ENCODE results near the gene DFFB.

DFFB gene

GRCh38 chr1:3894626-3895278 lies 37.5 kb downstream of the DFFB start:
- H3K4me3 ChIP-seq (ENCODE audit: low read length) = no peak overlapping the region
- no peak for DNase-seq (ENCODE audit: low read depth)
- no peak for TF ChIP-seq CTCF (conservative IDR thresholded peaks at IDR 0.05; ENCODE audit: low read depth, low read length)

GRCh38 chr1:3895279-3895950 lies 38.1 kb downstream of the DFFB start:
- DNase-seq (ENCODE audit: low read depth) = no peak
- no peak for TF ChIP-seq CTCF (conservative IDR thresholded peaks at IDR 0.05; ENCODE audit: low read depth, low read length)
- no peak overlapping the region for H3K4me3 ChIP-seq (ENCODE audit: low read length)

GRCh38 chr1:3895951-3896325 lies 38.7 kb downstream of the DFFB start:
- no peak for TF ChIP-seq CTCF (conservative IDR thresholded peaks at IDR 0.05; ENCODE audit: low read depth, low read length)
- DNase-seq (ENCODE audit: low read depth) = no peak
- H3K4me3 ChIP-seq (ENCODE audit: low read length) = no peak overlapping the region

GRCh38 chr1:3896396-3897000 lies 39.2 kb downstream of the DFFB start:
- H3K4me3 ChIP-seq (ENCODE audit: low read length) = no peak overlapping the region
- no peak for TF ChIP-seq CTCF (conservative IDR thresholded peaks at IDR 0.05; ENCODE audit: low read depth, low read length)
- DNase-seq (ENCODE audit: low read depth) = no peak

- DNase-seq (ENCODE audit: low read depth) = no peak
- no peak for TF ChIP-seq CTCF (conservative IDR thresholded peaks at IDR 0.05; ENCODE audit: low read depth, low read length)
- no peak overlapping the region for H3K4me3 ChIP-seq (ENCODE audit: low read length)
Measured at GRCh38 chr1:3898475-3898735, 41.1 kb downstream of the DFFB start.

GRCh38 chr1:3898994-3899753 lies 41.9 kb downstream of the DFFB start:
- DNase-seq (ENCODE audit: low read depth) = no peak
- peak overlapping the region; percentile 85 for H3K4me3 ChIP-seq (ENCODE audit: low read length)
- peak; percentile 24 for TF ChIP-seq CTCF (conservative IDR thresholded peaks at IDR 0.05; ENCODE audit: low read depth, low read length)

Measured in retinal pigment epithelial cell (primary cell).